Gastrocnemius medialis (tissue), 4 donors: ENCODE results near the gene TMCC1. TPM values are rescaled to one million over a fixed set of nuclear protein-coding genes. Genes with fewer than 3 reads are reported as not detected.

Experiments used
- ATAC-seq, 2 donors: fragments of 150-250 bp; one replicate each; pipeline ENCODE4 v1.9.1; 2016
- DNase-seq, 2 donors: peaks; one replicate each; pipeline ENCODE4 v3.0.0-alpha.2; 2019
- H3K27ac ChIP-seq, 4 donors: fragments of 200-600 bp; sonication (generic); 1 replicate in 1 of 4; 2 replicates in 3 of 4; pipeline ENCODE4 v1.5.1; 2016 to 2018; ENCODE audit warnings: mild to moderate bottlenecking in 2 of 4, moderate library complexity in 1 of 4
- H3K27me3 ChIP-seq, 3 donors: fragments of 200-600 bp; sonication (generic) in 2 of 3; 1 replicate in 1 of 3; 2 replicates in 2 of 3; pipeline versions ENCODE4 v1.5.1 to v1.6.0; 2016 to 2019; ENCODE audit warnings: mild to moderate bottlenecking in 1 of 3, moderate library complexity in 1 of 3
- H3K36me3 ChIP-seq, 2 donors: fragments of 200-600 bp; sonication (generic) in 1 of 2; one replicate each; pipeline ENCODE4 v1.5.1; 2017 to 2018
- H3K4me1 ChIP-seq, 2 donors: fragments of 200-600 bp; sonication (generic) in 1 of 2; one replicate each; pipeline ENCODE4 v1.5.1; 2016 to 2017; ENCODE audit warnings: mild to moderate bottlenecking in 2 of 2
- H3K4me3 ChIP-seq, 4 donors: fragments of 200-600 bp; sonication (generic) in 3 of 4; 1 replicate in 1 of 4; 2 replicates in 3 of 4; pipeline ENCODE4 v1.5.1; 2016 to 2019; ENCODE audit warnings: mild to moderate bottlenecking in 2 of 4
- H3K9me3 ChIP-seq, 3 donors: fragments of 200-600 bp; sonication (generic) in 2 of 3; 1 replicate in 1 of 3; 2 replicates in 2 of 3; pipeline ENCODE4 v1.5.1; 2016 to 2019
- CTCF ChIP-seq, 5 experiments: fragments of 450-650 bp in 3 of 5; fragments of 200-600 bp in 2 of 5; sonication (generic) in 2 of 5; IDR thresholded peaks in 4 of 5; conservative IDR thresholded peaks in 1 of 5; 1 replicate in 4 of 5; 2 replicates in 1 of 5; pipeline ENCODE4 v1.5.1; 2016 to 2019; ENCODE audit warnings: antibody characterized with exemption in 5 of 5, mild to moderate bottlenecking in 3 of 5, moderate library complexity in 3 of 5
- POLR2A ChIP-seq, 2 donors: fragments of 450-650 bp; IDR thresholded peaks; one replicate each; pipeline ENCODE4 v1.6.1; 2017; ENCODE audit warnings: antibody characterized with exemption in 2 of 2, mild to moderate bottlenecking in 2 of 2, moderate library complexity in 2 of 2
- in situ Hi-C, 4 donors: fragments of 200-750 bp; cut with MboI; loops; one replicate each; pipeline versions ENCODE4 v1.15.0 to v1.8.0; 2017; ENCODE audit warnings: low sequenced_read_pairs in 4 of 4
- intact Hi-C: fragments of 100-400 bp; cut with DNase I; formaldehyde crosslinking; loops from one replicate; pipeline ENCODE4 v1.15.1; 2023; ENCODE audit warnings: low total_unique reads
- total RNA-seq, 4 donors: library from RNA; depleted of rRNA; stranded (reverse); fragments of >200 nt; gene quantifications; one replicate each; pipeline versions ENCODE4 v1.1.0 to v1.2.3, GENCODE V29; 2016

The TMCC1 gene
- total RNA-seq, 4 donors from 2014 or later, result 18.8 to 24.7 (median 20.2) TPM

- H3K36me3 ChIP-seq, result no peaks in the 10 kb centered on the region
- H3K4me1 ChIP-seq, result peaks cover 48 to 51% of the 10 kb centered on the region in 2 donors
- peak overlapping the region; percentile 68 to 86 (median 81) for H3K27ac ChIP-seq
- H3K4me3 ChIP-seq, result peak overlapping the region in 3 of 4 donors; percentile 56 to 61 (median 58)
- no peak for DNase-seq
- no peak for TF ChIP-seq POLR2A (IDR thresholded peaks at IDR 0.05)
- no peak for TF ChIP-seq CTCF (IDR thresholded peaks at IDR 0.05 in 4 of 5, conservative IDR thresholded peaks at IDR 0.05 in 1 of 5)
- no peak for ATAC-seq
- in situ Hi-C loops, result no loop called here
- H3K9me3 ChIP-seq, result no peaks in the 10 kb centered on the region
- intact Hi-C loops, result no loop called here
- H3K27me3 ChIP-seq, result peaks cover 0 to 15% (median 6%) of the 10 kb centered on the region in 3 donors
These were observed 291.2 kb downstream of the TMCC1 start for GRCh38 chr3:129602309-129602708.

GRCh38 chr3:129601713-129602112 lies 291.8 kb downstream of the TMCC1 start:
- H3K4me3 ChIP-seq, result peak overlapping the region in 2 of 4 donors; percentile 6 to 61
- peak overlapping the region; percentile 68 to 86 (median 81) for H3K27ac ChIP-seq
- no peak for ATAC-seq
- DNase-seq, result no peak
- intact Hi-C loops (no loop called here), in situ Hi-C loops (no loop called here)
- H3K4me1 ChIP-seq, result peaks cover 53 to 56% of the 10 kb centered on the region in 2 donors
- no peak for TF ChIP-seq POLR2A (IDR thresholded peaks at IDR 0.05)
- no peak for TF ChIP-seq CTCF (IDR thresholded peaks at IDR 0.05 in 4 of 5, conservative IDR thresholded peaks at IDR 0.05 in 1 of 5)
- peaks cover 0 to 15% (median 6%) of the 10 kb centered on the region in 3 donors for H3K27me3 ChIP-seq
- H3K9me3 ChIP-seq, result no peaks in the 10 kb centered on the region
- no peaks in the 10 kb centered on the region for H3K36me3 ChIP-seq

- H3K4me1 ChIP-seq, result peaks cover 60 to 68% of the 10 kb centered on the region in 2 donors
- intact Hi-C loops (no loop called here), in situ Hi-C loops (no loop called here)
- no peaks in the 10 kb centered on the region for H3K9me3 ChIP-seq
- DNase-seq (no peak), ATAC-seq (no peak)
- no peaks in the 10 kb centered on the region for H3K36me3 ChIP-seq
- TF ChIP-seq CTCF (IDR thresholded peaks at IDR 0.05 in 4 of 5, conservative IDR thresholded peaks at IDR 0.05 in 1 of 5), result no peak
- no peak for TF ChIP-seq POLR2A (IDR thresholded peaks at IDR 0.05)
- H3K27ac ChIP-seq, result peak overlapping the region; percentile 68 to 86 (median 81)
- no peak overlapping the region for H3K4me3 ChIP-seq
- H3K27me3 ChIP-seq, result peaks cover 0 to 7% (median 0%) of the 10 kb centered on the region in 3 donors
These were observed 293.2 kb downstream of the TMCC1 start for GRCh38 chr3:129600348-129600747.

- peaks cover 67 to 76% of the 10 kb centered on the region in 2 donors for H3K4me1 ChIP-seq
- intact Hi-C loops, result loop anchor here (5.0 kb wide), 1 partner anchor 97 kb away; no protein-coding TSS in a partner anchor
- no peaks in the 10 kb centered on the region for H3K9me3 ChIP-seq
- peak overlapping the region in 1 of 4 donors; percentile 8 for H3K4me3 ChIP-seq
- peak in 1 of 2 donors; percentile 50 for DNase-seq
- in situ Hi-C loops, result no loop called here
- TF ChIP-seq CTCF (IDR thresholded peaks at IDR 0.05 in 4 of 5, conservative IDR thresholded peaks at IDR 0.05 in 1 of 5), result no peak
- peak in 1 of 2 donors; percentile 11 for TF ChIP-seq POLR2A (IDR thresholded peaks at IDR 0.05)
- H3K36me3 ChIP-seq, result no peaks in the 10 kb centered on the region
- no peak for ATAC-seq
- H3K27ac ChIP-seq, result peak overlapping the region; percentile 68 to 86 (median 81)
- H3K27me3 ChIP-seq, result peaks cover 0 to 4% (median 0%) of the 10 kb centered on the region in 3 donors
These were observed 293.9 kb downstream of the TMCC1 start for GRCh38 chr3:129599607-129600006.

GRCh38 chr3:129599073-129599472 lies 294.4 kb downstream of the TMCC1 start:
- no peaks in the 10 kb centered on the region for H3K9me3 ChIP-seq
- intact Hi-C loops, result loop anchor here (5.0 kb wide), 1 partner anchor 97 kb away; no protein-coding TSS in a partner anchor
- ATAC-seq (no peak), DNase-seq (no peak)
- H3K36me3 ChIP-seq, result no peaks in the 10 kb centered on the region
- in situ Hi-C loops, result no loop called here
- peaks cover 72 to 81% of the 10 kb centered on the region in 2 donors for H3K4me1 ChIP-seq
- TF ChIP-seq CTCF (IDR thresholded peaks at IDR 0.05 in 4 of 5, conservative IDR thresholded peaks at IDR 0.05 in 1 of 5), result no peak
- no peak for TF ChIP-seq POLR2A (IDR thresholded peaks at IDR 0.05)
- H3K27me3 ChIP-seq, result no peaks in the 10 kb centered on the region
- H3K27ac ChIP-seq, result peak overlapping the region; percentile 68 to 86 (median 81)
- H3K4me3 ChIP-seq, result no peak overlapping the region
